GM23338 (cell line): ENCODE measurements around the gene DYNC2H1.

Source experiments
- CTCF ChIP-seq, 2 experiments: fragments of 200-600 bp in 1 of 2; sonication (generic) in 1 of 2; conservative IDR thresholded peaks; 2 replicates each; pipeline versions ENCODE4 v1.5.1 to v1.6.1; 2016 to 2017; ENCODE audit warnings: antibody characterized with exemption in 2 of 2, low read depth in 2 of 2, mild to moderate bottlenecking in 2 of 2, moderate library complexity in 1 of 2
- EZH2 ChIP-seq: fragments of 200-600 bp; sonication (generic); IDR thresholded peaks from one replicate; pipeline ENCODE4 v1.8.0; 2017; ENCODE audit warnings: antibody characterized with exemption, mild to moderate bottlenecking, low read depth; ENCODE audit not compliant: unreplicated experiment
- TF ChIP-seq, protein P1 (sequence below): IDR thresholded peaks from one replicate; pipeline ENCODE4 v1.6.1; 2018; ENCODE audit warnings: antibody characterized with exemption; ENCODE audit not compliant: unreplicated experiment

- TF ChIP-seq CTCF (conservative IDR thresholded peaks at IDR 0.05; ENCODE audit: low read depth in 2 of 2) (no peak), EZH2 (no peak)
- TF ChIP-seq, protein P1, sequence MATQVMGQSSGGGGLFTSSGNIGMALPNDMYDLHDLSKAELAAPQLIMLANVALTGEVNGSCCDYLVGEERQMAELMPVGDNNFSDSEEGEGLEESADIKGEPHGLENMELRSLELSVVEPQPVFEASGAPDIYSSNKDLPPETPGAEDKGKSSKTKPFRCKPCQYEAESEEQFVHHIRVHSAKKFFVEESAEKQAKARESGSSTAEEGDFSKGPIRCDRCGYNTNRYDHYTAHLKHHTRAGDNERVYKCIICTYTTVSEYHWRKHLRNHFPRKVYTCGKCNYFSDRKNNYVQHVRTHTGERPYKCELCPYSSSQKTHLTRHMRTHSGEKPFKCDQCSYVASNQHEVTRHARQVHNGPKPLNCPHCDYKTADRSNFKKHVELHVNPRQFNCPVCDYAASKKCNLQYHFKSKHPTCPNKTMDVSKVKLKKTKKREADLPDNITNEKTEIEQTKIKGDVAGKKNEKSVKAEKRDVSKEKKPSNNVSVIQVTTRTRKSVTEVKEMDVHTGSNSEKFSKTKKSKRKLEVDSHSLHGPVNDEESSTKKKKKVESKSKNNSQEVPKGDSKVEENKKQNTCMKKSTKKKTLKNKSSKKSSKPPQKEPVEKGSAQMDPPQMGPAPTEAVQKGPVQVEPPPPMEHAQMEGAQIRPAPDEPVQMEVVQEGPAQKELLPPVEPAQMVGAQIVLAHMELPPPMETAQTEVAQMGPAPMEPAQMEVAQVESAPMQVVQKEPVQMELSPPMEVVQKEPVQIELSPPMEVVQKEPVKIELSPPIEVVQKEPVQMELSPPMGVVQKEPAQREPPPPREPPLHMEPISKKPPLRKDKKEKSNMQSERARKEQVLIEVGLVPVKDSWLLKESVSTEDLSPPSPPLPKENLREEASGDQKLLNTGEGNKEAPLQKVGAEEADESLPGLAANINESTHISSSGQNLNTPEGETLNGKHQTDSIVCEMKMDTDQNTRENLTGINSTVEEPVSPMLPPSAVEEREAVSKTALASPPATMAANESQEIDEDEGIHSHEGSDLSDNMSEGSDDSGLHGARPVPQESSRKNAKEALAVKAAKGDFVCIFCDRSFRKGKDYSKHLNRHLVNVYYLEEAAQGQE = no peak
These were observed 216.5 kb downstream of the DYNC2H1 start for GRCh38 chr11:103325686-103326069.
